Stimulated activated naive CD4-positive, alpha-beta T cell treated with Interleukin-2 at 50 U/mL for 16 hours (primary cell): ENCODE measurements around the gene BICRA.

ENCODE experiments used
- DNase-seq: peaks from one replicate; lab custom pipeline; 2025; lab: John Stamatoyannopoulos, UW

The BICRA gene

DNA sequence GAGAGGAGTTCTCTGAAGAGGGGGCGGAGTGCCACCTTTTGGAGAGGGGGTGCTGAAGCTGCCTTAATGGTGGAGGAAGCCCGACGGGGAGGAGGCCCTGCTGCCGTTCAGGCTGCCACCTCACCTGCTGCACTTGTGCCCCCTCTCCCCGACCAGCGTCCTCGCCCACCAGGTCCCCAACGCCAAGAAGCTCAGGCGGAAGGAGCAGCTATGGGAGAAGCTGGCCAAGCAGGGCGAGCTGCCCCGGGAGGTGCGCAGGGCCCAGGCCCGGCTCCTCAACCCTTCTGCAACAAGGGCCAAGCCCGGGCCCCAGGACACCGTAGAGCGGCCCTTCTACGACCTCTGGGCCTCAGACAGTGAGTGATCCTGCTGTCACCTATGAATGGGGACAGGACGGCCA, 141.8 kb downstream of the BICRA start:
- DNase-seq: no peak

GRCh38 chr19:47752440-47753211, 143.7 kb downstream of the BICRA start:
- no peak for DNase-seq
